ENCODE results near the gene GPR39. TPM values are rescaled to one million over a fixed set of nuclear protein-coding genes. Genes with fewer than 3 reads are reported as not detected.

GPR39 gene
- total RNA-seq, 6 experiments from 2014 or later, result 2.2 to 3.0 (median 2.5) TPM

GRCh38 chr2:132484144-132484543 lies 67.5 kb downstream of the GPR39 start:
- no peaks in the 10 kb centered on the region for H3K36me3 Mint-ChIP-seq (ENCODE audit: low read depth)
- DNase-seq, result no peak
- H3K4me3 Mint-ChIP-seq, result no peak overlapping the region
- no peak for TF ChIP-seq CTCF (IDR thresholded peaks at IDR 0.05)
- no peaks in the 10 kb centered on the region for H3K27me3 Mint-ChIP-seq (ENCODE audit: insufficient read depth)
- H3K4me1 Mint-ChIP-seq (ENCODE audit: low read depth), result peaks cover 3% of the 10 kb centered on the region; the same call in 1 of the 2 replicates
- H3K27ac Mint-ChIP-seq, result no peak overlapping the region
- H3K9me3 Mint-ChIP-seq, result peaks cover 7% of the 10 kb centered on the region

DNA sequence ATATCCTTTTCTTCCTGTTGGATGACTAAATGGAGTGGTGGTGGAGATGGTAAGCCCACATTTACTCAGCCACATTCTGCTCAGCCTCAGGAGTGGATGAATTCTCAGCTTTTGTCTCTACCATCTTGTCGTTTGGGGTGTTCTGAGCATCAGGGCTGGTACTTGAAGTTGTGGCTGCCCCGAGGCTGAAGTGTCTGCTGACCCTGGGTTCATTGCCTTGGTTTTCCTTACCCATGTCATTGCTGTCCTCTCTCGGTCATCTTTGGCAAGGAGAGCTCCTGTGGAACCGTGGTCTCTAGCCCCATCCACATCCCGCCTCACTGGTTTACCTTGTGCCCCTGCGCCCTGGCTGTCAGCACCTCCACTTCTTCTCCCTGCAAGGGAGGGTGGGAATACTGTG lies 71.9 kb downstream of the GPR39 start:
- no peak overlapping the region for H3K27ac Mint-ChIP-seq
- TF ChIP-seq CTCF (IDR thresholded peaks at IDR 0.05), result no peak
- no peaks in the 10 kb centered on the region for H3K36me3 Mint-ChIP-seq (ENCODE audit: low read depth)
- no peaks in the 10 kb centered on the region; the same call in 1 of the 2 replicates for H3K27me3 Mint-ChIP-seq (ENCODE audit: insufficient read depth)
- no peak overlapping the region for H3K4me3 Mint-ChIP-seq
- H3K9me3 Mint-ChIP-seq, result peaks cover 17% of the 10 kb centered on the region
- no peaks in the 10 kb centered on the region for H3K4me1 Mint-ChIP-seq (ENCODE audit: low read depth)
- no peak for DNase-seq

DNA sequence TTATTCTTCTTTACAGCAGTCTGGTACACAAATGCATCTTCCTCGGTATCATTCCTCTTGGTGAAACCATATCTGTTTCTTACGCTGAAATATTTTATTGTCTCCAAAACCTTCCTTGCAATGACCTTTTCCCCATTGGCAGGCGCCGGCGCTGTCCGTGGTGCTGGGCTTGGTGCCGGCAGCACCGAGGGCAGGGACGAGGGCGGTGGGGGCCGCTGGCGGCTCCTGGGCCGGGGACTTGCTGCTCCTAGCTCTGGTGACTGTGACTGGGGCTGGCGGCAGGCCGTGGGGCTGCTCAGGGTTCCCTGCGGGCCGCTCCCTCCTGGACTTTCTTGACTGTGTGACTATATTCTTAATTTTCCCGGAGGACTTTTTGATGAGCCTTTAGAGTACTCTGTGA lies 72.5 kb downstream of the GPR39 start:
- Mint-ChIP-seq H3K36me3 (ENCODE audit: low read depth) (no peaks in the 10 kb centered on the region), H3K27ac (no peak overlapping the region), H3K27me3 (ENCODE audit: insufficient read depth) (no peaks in the 10 kb centered on the region; the same call in 1 of the 2 replicates), H3K4me3 (no peak overlapping the region), H3K9me3 (peaks cover 17% of the 10 kb centered on the region), H3K4me1 (ENCODE audit: low read depth) (no peaks in the 10 kb centered on the region)
- TF ChIP-seq CTCF (IDR thresholded peaks at IDR 0.05), result no peak
- no peak for DNase-seq

DNA sequence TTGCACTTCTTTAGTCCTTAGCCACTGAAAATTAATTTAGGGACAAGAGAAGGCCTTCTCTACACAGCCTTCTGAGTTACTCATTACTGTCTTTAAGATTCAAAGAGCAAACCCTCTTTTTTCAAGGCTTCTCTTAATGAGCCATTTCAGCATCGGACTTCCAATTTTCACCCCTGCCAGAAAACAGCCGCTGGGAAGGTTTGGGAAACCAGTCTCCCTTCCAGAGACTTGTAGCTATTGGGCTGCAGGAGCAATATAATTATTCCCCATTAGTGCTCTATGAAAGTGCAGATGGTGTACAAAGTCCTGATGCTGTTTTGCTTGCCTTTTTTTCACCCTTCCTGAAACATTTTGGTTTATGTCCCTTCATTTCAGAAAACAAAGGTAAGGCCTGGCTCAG lies 79.3 kb downstream of the GPR39 start:
- no peaks in the 10 kb centered on the region for H3K9me3 Mint-ChIP-seq
- H3K27ac Mint-ChIP-seq, result no peak overlapping the region
- TF ChIP-seq CTCF (IDR thresholded peaks at IDR 0.05), result no peak
- H3K27me3 Mint-ChIP-seq (ENCODE audit: insufficient read depth), result no peaks in the 10 kb centered on the region; the same call in 1 of the 2 replicates
- H3K36me3 Mint-ChIP-seq (ENCODE audit: low read depth), result no peaks in the 10 kb centered on the region
- no peak overlapping the region for H3K4me3 Mint-ChIP-seq
- no peaks in the 10 kb centered on the region for H3K4me1 Mint-ChIP-seq (ENCODE audit: low read depth)
- no peak for DNase-seq

GRCh38 chr2:132496555-132496954 lies 80.0 kb downstream of the GPR39 start:
- DNase-seq, result no peak
- H3K27ac Mint-ChIP-seq, result no peak overlapping the region
- no peak overlapping the region for H3K4me3 Mint-ChIP-seq
- H3K9me3 Mint-ChIP-seq, result no peaks in the 10 kb centered on the region; the same call in 1 of the 2 replicates
- no peaks in the 10 kb centered on the region for H3K4me1 Mint-ChIP-seq (ENCODE audit: low read depth)
- TF ChIP-seq CTCF (IDR thresholded peaks at IDR 0.05), result no peak
- H3K27me3 Mint-ChIP-seq (ENCODE audit: insufficient read depth), result no peaks in the 10 kb centered on the region; the same call in 1 of the 2 replicates
- H3K36me3 Mint-ChIP-seq (ENCODE audit: low read depth), result no peaks in the 10 kb centered on the region

GRCh38 chr2:132497591-132497990 lies 81.0 kb downstream of the GPR39 start:
- H3K4me1 Mint-ChIP-seq (ENCODE audit: low read depth), result no peaks in the 10 kb centered on the region
- no peak overlapping the region for H3K27ac Mint-ChIP-seq
- no peak for TF ChIP-seq CTCF (IDR thresholded peaks at IDR 0.05)
- H3K4me3 Mint-ChIP-seq, result no peak overlapping the region
- no peak for DNase-seq
- H3K27me3 Mint-ChIP-seq (ENCODE audit: insufficient read depth), result no peaks in the 10 kb centered on the region; the same call in 1 of the 2 replicates
- H3K36me3 Mint-ChIP-seq (ENCODE audit: low read depth), result no peaks in the 10 kb centered on the region
- H3K9me3 Mint-ChIP-seq, result peaks cover 6% of the 10 kb centered on the region

All from HFFc6 (cell line).